ENCODE measurements around the gene CRTAP.
"Not testable (repeated sequence)": the region's sequence is repeated elsewhere in the genome, so short reads cannot be mapped to it uniquely, and the experiment has no call there.

CRTAP gene

GRCh38 chr3:33145221-33145900 is 31.5 kb downstream of the CRTAP start:
- DNase-seq, result no peak

- DNase-seq, result no peak
These were observed 32.2 kb downstream of the CRTAP start for GRCh38 chr3:33145901-33146580.

GRCh38 chr3:33146791-33147445 is 33.1 kb downstream of the CRTAP start:
- no peak for DNase-seq

- no peak for DNase-seq
These were observed 35.5 kb downstream of the CRTAP start for GRCh38 chr3:33149342-33149741.

- DNase-seq, result no peak
These were observed 38.8 kb downstream of the CRTAP start for GRCh38 chr3:33152363-33153360.

- no peak for DNase-seq
These were observed 40.0 kb downstream of the CRTAP start for GRCh38 chr3:33153782-33154181.

- DNase-seq, result no peak
These were observed 41.5 kb downstream of the CRTAP start for GRCh38 chr3:33155301-33155700.

GRCh38 chr3:33159234-33159633 is 45.4 kb downstream of the CRTAP start:
- DNase-seq, result no peak

GRCh38 chr3:33159981-33160380 is 46.2 kb downstream of the CRTAP start:
- DNase-seq, result no peak

- DNase-seq, result not testable (repeated sequence)
These were observed 48.8 kb downstream of the CRTAP start for GRCh38 chr3:33162621-33163020.

- DNase-seq, result no peak
These were observed 51.6 kb downstream of the CRTAP start for GRCh38 chr3:33165372-33165771.

GRCh38 chr3:33166095-33166494 is 52.3 kb downstream of the CRTAP start:
- no peak for DNase-seq

- no peak for DNase-seq
These were observed 53.5 kb downstream of the CRTAP start for GRCh38 chr3:33167284-33167683.

- DNase-seq, result no peak
These were observed 54.0 kb downstream of the CRTAP start for GRCh38 chr3:33167716-33168336.

GRCh38 chr3:33170531-33170930 is 56.7 kb downstream of the CRTAP start:
- DNase-seq, result no peak

- DNase-seq, result no peak
These were observed 57.8 kb downstream of the CRTAP start for GRCh38 chr3:33171580-33171979.

GRCh38 chr3:33173103-33173502 is 59.3 kb downstream of the CRTAP start:
- DNase-seq, result no peak

- no peak for DNase-seq
These were observed 59.9 kb downstream of the CRTAP start for GRCh38 chr3:33173672-33174071.

- DNase-seq, result no peak
These were observed 60.3 kb downstream of the CRTAP start for GRCh38 chr3:33174095-33174494.

- DNase-seq, result no peak
These were observed 61.0 kb downstream of the CRTAP start for GRCh38 chr3:33174711-33175414.

- no peak for DNase-seq
These were observed 65.3 kb downstream of the CRTAP start for GRCh38 chr3:33179132-33179531.

GRCh38 chr3:33181229-33181628 is 67.4 kb downstream of the CRTAP start:
- DNase-seq, result no peak
